Chondrocyte (in vitro differentiated cells): Measurements from ENCODE around the gene MBP. TPM values are rescaled to one million over a fixed set of nuclear protein-coding genes. Genes with fewer than 3 reads are reported as not detected.

Experiments
- DNase-seq: peaks from one replicate; pipeline ENCODE4 v3.0.0; 2021; ENCODE audit warnings: mixed read lengths, low spot score
- H3K27ac Mint-ChIP-seq: one replicate; pipeline ENCODE4 v1.8.0; 2021; ENCODE audit warnings: mild to moderate bottlenecking, moderate library complexity, mixed read lengths; ENCODE audit not compliant: unreplicated experiment
- H3K27me3 Mint-ChIP-seq: 2 replicates; pipeline ENCODE4 v1.8.0; 2021; ENCODE audit warnings: low read depth, mixed read lengths
- H3K36me3 Mint-ChIP-seq: 2 replicates; pipeline ENCODE4 v1.8.0; 2021; ENCODE audit warnings: low read depth, mixed read lengths
- H3K4me1 Mint-ChIP-seq: 2 replicates; pipeline ENCODE4 v1.8.0; 2021; ENCODE audit warnings: low read depth, mild to moderate bottlenecking, mixed read lengths
- H3K4me3 Mint-ChIP-seq: one replicate; pipeline ENCODE4 v1.8.0; 2021; ENCODE audit warnings: mild to moderate bottlenecking, moderate library complexity, mixed read lengths; ENCODE audit not compliant: unreplicated experiment
- H3K9me3 Mint-ChIP-seq: 2 replicates; pipeline ENCODE4 v1.8.0; 2021; ENCODE audit warnings: low read depth, mixed read lengths
- total RNA-seq: library from RNA; stranded (reverse); gene quantifications from 3 replicates; pipeline ENCODE4 v1.2.1, GENCODE V29; 2021
- TF ChIP-seq, protein P1 (sequence below): fragments of 200-600 bp; sonication (generic); IDR thresholded peaks from 2 replicates; pipeline ENCODE4 v1.5.0; 2021; ENCODE audit warnings: antibody characterized with exemption, mild to moderate bottlenecking, moderate library complexity

MBP gene
- total RNA-seq, 1 donor from 2014 or later = 15.9 TPM

DNA sequence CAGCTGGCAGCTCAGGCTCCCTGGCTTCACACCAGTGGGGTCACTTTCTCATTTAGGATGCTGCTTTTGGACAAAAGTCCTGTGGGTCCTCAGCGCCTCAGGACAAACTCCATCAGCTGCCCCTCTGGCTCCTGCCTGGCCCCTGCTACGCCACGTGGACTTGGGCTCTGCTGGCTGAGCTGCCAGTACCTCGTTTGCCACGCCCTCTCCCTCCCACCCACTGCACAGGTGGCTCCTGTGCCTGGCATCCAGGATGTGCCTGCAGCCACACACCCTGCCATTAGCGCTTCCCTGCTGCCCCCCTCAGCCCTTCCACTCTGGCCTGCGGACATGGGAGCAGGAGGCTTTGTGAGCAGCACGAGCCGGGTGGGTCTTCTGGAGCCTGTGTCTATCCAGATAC lies 191.3 kb downstream of the MBP start:
- Mint-ChIP-seq H3K4me3 (no peak overlapping the region), H3K9me3 (peaks cover 4% of the 10 kb centered on the region), H3K27me3 (no peaks in the 10 kb centered on the region), H3K27ac (no peak overlapping the region), H3K4me1 (no peaks in the 10 kb centered on the region), H3K36me3 (peaks cover 18% of the 10 kb centered on the region)
- DNase-seq = no peak
- TF ChIP-seq, protein P1, sequence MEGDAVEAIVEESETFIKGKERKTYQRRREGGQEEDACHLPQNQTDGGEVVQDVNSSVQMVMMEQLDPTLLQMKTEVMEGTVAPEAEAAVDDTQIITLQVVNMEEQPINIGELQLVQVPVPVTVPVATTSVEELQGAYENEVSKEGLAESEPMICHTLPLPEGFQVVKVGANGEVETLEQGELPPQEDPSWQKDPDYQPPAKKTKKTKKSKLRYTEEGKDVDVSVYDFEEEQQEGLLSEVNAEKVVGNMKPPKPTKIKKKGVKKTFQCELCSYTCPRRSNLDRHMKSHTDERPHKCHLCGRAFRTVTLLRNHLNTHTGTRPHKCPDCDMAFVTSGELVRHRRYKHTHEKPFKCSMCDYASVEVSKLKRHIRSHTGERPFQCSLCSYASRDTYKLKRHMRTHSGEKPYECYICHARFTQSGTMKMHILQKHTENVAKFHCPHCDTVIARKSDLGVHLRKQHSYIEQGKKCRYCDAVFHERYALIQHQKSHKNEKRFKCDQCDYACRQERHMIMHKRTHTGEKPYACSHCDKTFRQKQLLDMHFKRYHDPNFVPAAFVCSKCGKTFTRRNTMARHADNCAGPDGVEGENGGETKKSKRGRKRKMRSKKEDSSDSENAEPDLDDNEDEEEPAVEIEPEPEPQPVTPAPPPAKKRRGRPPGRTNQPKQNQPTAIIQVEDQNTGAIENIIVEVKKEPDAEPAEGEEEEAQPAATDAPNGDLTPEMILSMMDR = no peak

DNA sequence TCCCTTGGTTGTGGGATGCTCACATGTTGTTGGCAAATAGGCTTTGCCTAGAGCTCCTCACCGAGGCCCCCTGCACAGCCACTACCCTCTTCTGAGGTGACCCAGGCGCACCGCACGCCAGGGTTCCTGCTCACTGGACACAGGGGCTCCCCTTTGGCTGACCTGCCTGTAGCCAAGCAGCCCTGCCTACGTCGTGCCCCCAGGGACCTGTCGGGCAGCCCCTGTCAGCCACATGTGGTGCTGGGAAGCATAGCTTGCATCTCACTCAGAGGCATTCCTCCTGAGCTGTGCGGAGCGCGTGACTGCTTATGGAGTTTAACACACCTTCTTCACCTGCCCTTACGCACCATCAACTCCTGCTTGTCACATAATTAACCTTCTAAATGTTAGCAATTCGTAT lies 194.0 kb downstream of the MBP start:
- Mint-ChIP-seq H3K27ac (no peak overlapping the region), H3K4me3 (no peak overlapping the region), H3K36me3 (peaks cover 15% of the 10 kb centered on the region), H3K9me3 (no peaks in the 10 kb centered on the region), H3K27me3 (no peaks in the 10 kb centered on the region), H3K4me1 (no peaks in the 10 kb centered on the region)
- TF ChIP-seq, protein P1 = no peak
- no peak for DNase-seq

DNA sequence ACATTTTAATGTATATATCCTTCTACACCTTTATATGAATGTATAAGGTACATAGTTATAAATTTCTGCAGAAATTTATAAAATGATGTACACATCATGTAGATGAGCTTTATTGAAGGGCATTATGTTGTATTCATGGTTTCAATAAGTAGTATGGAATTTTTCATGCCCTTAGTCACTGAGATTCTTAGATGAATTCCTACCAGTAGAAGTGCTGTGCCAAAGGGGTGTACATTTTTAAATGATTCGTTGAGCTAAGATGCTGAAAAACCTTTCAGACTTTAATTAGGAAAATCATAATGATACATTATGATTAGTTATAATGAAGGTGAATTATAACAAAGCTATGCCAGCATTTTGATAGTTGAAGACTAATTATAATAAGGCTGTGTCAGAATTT lies 195.0 kb downstream of the MBP start:
- no peak overlapping the region for H3K27ac Mint-ChIP-seq
- no peaks in the 10 kb centered on the region for H3K9me3 Mint-ChIP-seq
- no peak for DNase-seq
- TF ChIP-seq, protein P1 = peak; percentile 58
- no peak overlapping the region for H3K4me3 Mint-ChIP-seq
- H3K4me1 Mint-ChIP-seq = no peaks in the 10 kb centered on the region
- H3K36me3 Mint-ChIP-seq = peaks cover 18% of the 10 kb centered on the region
- no peaks in the 10 kb centered on the region for H3K27me3 Mint-ChIP-seq

DNA sequence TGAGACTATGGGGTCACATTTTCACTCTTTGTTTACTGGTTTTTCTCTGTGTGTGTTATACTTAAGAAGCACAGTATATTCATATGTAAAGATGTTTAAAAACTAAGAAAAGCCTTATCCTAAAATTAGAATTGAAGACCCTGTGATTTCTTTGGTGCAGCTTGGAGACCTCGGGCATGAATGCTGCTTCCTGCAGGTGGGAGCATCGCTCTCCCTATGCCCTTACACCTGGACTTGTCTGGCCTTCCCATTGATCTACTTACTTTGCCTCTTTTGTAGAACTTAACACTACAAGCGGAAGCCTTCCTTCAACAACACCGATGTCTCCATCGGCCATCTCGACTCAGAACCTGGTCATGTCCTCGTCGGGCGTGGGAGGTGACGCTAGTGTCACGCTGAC lies 195.7 kb downstream of the MBP start:
- Mint-ChIP-seq H3K27ac (no peak overlapping the region), H3K9me3 (no peaks in the 10 kb centered on the region), H3K36me3 (peaks cover 21% of the 10 kb centered on the region), H3K27me3 (no peaks in the 10 kb centered on the region), H3K4me3 (no peak overlapping the region), H3K4me1 (no peaks in the 10 kb centered on the region)
- DNase-seq = no peak
- TF ChIP-seq, protein P1 = no peak

DNA sequence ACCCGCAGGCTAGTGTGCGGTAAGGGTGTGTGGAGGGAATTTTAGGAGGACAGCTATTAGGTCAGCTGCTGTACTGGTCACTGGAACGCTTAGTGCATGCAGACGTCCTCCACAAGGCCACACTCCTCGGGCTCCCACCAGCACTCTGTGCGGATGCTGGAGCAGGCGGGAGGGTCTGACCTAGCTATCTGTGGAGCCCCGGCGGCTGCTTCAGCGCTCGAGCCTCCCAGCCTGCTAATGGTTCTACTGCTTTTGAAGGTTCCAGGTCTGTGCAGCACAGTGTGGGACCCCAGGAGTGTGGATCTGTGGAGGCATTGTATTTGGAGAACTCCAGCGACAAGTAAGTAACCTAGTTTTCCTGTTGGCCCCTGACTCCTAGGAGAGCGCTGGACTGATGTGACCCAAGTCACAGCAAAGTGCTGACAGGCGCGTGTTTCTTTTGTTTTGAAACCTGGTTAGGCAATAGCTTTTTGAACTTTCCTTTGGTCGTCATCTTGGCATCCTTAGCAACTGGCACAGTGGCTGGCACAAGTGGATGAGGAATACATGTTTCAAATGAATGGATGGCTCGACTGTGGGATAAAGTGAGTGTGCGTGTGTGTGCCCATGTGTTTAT lies 196.8 kb downstream of the MBP start:
- no peaks in the 10 kb centered on the region for H3K4me1 Mint-ChIP-seq
- no peaks in the 10 kb centered on the region for H3K9me3 Mint-ChIP-seq
- H3K27me3 Mint-ChIP-seq = no peaks in the 10 kb centered on the region
- H3K27ac Mint-ChIP-seq = no peak overlapping the region
- no peak for DNase-seq
- no peak overlapping the region for H3K4me3 Mint-ChIP-seq
- TF ChIP-seq, protein P1 = no peak
- H3K36me3 Mint-ChIP-seq = peaks cover 21% of the 10 kb centered on the region
